NCI-H128 (cell line): ENCODE data around the gene RAMP2.
"Not testable (repeated sequence)": the region's sequence is repeated elsewhere in the genome, so short reads cannot be mapped to it uniquely, and the experiment has no call there.

Experiments used
- DNase-seq: peaks from one replicate; lab custom pipeline; 2025; ENCODE audit not compliant: unreplicated experiment; lab: John Stamatoyannopoulos, UW

The RAMP2 gene

DNA sequence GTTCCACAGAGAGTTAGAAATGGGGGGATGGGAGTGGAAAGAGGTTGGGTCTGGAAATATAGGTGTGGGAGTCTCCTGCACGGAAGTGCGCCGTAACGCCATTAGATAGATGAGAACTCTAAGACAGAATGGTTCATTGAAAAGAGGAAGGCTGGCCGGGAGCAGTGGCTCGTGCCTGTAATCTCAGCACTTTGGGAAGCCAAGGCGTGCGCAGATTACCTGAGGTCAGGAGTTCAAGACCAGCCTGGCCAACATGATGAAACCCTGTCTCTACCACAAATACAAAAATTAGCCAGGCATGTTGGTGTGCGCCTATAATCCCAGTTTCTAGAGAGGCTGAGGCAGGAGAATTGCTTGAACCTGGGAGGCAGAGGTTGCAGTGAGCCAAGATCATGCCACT, 7.0 kb downstream of the RAMP2 start:
- not testable (repeated sequence) for DNase-seq

DNA sequence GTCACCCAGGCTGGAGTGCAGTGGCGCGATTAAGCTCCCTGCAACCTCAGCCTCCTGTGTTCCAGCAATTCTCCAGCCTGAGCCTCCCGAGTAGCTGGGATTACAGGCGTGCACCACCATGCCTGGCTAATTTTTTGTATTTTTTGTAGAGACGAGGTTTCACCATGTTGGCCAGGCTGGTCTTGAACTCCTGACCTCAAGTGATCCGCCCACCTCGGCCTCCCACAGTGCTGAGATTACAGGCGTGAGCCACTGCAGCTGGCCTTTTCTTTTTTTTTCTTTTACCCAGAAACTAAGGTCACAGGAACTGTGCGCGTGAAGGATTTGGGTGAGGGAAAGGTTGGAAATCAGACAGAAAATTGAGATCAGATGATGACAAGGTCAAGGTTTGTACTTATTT, 8.9 kb downstream of the RAMP2 start:
- not testable (repeated sequence) for DNase-seq

DNA sequence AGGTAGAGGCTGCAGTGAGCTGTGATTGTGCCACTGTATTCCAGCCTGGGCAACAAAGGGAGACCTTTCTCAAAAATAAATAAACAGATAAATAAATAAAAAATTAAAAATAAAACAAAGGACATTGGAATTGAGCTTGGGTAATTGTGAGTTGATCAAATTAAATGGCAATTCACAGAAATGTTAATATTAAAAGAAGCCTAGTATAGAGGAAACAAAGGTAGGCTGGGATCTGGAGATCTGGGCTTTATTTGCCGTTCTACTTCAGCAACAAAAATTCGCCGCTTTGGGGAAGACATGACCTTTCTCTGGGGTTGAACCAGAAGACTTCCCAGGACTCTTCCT, 11.9 kb downstream of the RAMP2 start:
- DNase-seq: no peak

DNA sequence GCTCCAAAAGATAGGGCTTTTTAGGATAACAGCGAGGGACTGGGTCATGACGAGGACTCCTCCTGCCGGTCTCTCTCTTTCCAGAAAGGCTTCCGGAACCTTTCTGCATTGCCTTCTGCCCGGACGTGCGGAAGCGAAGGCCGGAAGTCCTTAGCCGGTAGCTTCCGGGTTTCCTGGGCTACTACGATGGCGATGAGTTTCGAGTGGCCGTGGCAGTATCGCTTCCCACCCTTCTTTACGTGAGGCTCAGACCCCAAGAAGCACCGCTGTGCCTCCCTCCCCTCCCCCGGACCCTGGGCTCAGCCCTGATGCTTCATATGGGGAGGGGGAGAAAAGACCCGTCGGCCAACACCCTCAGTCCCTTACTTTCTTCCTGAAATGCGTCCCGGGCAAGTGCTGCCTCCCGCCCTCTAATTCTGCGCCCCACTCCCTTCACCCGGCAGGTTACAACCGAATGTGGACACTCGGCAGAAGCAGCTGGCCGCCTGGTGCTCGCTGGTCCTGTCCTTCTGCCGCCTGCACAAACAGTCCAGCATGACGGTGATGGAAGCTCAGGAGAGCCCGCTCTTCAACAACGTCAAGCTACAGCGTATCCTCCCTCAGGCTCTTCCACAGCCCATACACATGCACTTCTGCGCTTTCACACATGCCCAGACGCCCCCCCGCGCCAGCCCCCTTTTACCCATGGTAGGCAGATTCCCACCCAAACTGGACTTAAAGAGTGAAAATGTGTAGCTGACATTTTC, 12.4 kb downstream of the RAMP2 start, which contains the start of gene VPS25:
Gene VPS25 (plus strand): TSS at position 160 of the 746 bp plus-strand sequence. CDS start 27 bp downstream, at position 187.
- peak; percentile 13 for DNase-seq

DNA sequence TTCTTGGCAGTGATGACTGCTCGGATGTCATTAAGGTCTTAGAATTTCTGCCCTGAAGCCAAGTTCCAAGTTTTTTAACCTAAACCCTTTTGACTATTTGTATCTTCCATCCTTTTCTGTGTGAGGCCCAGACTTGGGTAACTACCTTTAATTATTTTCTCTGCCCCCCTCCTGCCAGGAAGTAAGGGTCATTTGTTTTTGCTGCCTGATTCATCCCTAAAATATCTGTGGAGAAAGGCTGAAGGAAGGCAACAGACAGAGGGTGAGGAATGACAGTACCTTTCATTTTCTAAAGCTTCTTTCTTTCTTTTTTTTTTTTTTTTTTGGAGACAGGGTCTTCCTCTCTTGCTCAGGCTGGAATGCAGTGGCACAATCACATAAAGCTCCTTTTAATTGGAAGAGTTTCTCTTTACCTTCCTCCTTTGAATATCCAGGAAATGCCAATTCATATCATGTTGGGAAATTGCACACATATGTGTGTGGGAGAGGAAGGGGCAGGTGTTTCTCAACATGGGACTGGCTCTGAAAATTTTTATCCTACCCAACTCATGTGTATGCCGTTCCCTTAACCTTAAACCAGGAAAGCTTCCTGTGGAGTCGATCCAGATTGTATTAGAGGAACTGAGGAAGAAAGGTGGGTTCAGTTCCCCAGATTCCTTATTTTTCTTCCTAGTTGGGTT, 13.2 kb downstream of the RAMP2 start:
- no peak for DNase-seq

DNA sequence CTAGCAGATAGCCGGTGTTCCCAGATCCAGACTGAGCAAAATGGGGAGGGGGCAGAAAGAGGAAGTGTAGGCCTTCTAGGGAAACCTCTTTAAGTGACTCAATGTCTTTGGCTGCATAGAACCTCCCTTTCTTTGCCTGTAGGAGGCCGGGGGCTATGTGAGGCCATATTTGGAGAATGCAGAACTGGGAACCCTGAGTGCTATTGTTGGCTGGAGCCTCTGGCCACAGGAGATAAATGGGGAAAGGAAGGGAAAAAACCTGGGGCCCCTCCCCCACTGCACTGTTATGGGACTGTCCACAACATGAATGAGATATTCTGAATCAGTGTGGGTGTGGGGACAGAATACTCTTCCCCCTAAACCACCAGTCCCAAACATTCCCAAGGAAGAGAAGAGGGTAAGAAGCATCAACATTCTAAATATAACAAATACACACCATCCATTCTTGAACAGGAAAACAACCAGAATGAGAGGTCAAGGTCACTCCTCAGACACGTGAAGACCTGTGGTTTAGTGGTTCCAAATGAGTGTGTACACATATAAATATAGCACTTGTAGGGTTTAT, 14.6 kb downstream of the RAMP2 start:
- DNase-seq: no peak

DNA sequence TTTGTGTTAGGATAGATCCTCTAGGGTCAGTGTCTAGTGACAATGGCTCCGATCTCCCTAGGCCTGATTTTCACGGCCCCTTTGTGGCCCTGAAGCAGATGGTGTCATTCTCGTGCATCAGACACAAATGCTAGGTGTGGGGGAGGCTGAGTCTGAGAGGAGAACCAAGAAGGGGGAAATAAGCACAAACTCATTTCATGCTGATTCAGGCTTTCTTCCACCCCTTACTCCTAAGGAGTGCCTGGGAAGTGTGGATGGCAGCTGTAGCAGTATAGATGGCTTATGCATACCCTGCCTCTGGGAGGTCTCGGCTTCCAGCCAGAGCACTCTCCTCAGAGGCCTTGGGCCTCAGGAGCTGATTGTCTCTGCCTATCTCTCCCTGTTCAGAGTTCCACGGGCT, 17.5 kb downstream of the RAMP2 start:
- DNase-seq: no peak

DNA sequence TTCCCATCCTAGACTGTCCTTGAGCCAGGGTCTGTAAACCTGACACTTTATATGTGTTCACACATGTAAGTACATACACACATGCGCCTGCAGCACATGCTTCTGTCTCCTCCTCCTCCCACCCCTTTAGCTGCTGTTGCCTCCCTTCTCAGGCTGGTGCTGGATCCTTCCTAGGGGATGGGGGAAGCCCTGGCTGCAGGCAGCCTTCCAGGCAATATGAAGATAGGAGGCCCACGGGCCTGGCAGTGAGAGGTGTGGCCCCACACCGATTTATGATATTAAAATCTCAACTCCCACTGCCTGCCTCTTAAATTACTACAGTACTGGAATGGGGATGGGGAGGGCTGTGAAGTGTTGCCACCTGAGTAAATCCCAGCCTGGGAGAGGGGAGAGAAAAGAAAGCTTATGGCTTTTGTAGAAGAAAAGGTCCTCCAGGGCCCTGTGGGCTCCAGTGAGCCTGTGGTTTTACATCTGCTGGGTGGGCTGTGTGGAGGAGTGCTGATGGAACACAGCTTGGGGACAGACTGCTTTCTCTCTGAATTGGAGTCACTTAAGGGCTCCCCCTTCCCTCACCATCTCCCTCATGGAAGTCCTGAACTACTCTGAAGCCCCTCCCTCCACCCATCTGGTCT, 18.4 kb downstream of the RAMP2 start:
- DNase-seq: no peak

DNA sequence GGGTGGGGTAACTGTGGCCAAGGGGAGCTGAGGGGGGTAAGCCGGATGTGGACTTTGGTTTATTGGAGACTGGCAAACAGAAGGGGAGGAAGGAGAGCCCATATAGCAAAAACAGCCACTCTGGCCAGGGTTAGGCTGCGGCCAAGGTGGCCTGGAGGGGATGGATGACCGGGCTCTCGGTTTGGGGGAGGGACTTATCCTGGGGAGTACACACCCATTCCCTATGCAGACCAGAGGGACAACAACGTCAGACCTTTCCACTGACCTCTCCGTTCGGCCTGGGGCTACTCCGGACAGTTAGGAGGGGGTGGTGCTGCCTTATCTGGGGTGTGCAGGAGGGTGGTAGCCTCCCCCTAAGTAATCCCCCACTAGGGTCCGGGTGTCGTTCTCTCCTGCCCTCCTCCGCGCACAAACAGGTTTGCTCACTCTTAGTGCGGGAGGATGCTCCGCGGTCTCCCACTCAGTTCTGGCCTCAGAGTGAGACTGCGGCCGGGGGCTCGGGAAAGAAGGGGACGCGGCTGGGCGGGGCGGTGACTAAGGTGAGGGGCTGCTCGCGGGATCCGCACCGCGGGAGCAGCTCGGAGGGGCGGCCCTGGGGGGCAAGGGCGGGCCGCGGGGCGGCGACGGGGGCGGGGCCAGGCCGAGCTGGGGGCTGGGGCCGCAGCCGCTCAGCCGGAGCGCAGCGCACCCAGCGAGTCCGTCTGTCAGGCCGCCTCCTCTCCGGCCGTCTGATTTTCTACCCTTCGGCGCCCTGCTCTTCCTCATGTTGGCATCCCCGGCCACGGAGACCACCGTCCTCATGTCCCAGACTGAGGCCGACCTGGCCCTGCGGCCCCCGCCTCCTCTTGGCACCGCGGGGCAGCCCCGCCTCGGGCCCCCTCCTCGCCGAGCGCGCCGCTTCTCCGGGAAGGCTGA, 19.2 kb downstream of the RAMP2 start, which contains the start of gene WNK4:
Gene WNK4 (plus strand): TSS at position 675 of the 915 bp plus-strand sequence. CDS start 89 bp downstream, at position 764.
- DNase-seq: no peak

DNA sequence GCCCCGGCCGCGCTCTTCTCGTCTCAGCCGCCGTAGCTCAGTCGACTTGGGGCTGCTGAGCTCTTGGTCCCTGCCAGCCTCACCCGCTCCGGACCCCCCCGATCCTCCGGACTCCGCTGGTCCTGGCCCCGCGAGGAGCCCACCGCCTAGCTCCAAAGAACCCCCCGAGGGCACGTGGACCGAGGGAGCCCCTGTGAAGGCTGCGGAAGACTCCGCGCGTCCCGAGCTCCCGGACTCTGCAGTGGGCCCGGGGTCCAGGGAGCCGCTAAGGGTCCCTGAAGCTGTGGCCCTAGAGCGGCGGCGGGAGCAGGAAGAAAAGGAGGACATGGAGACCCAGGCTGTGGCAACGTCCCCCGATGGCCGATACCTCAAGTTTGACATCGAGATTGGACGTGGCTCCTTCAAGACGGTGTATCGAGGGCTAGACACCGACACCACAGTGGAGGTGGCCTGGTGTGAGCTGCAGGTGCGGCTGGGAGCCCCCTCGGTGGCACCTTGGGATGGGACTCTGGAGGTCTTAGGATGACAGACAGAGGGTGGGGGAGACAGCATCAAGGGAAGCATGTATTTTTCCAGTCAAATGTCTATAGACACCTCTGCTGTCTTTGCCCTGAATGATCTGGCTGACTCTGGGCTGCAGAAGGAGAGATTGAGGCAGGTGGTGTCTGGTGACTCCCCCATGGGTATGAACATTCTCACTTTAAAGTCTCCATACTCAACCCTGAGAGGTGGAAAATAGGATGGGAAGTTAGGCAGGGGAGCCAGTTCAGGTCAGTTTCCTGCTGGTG, 20.0 kb downstream of the RAMP2 start:
- no peak for DNase-seq

DNA sequence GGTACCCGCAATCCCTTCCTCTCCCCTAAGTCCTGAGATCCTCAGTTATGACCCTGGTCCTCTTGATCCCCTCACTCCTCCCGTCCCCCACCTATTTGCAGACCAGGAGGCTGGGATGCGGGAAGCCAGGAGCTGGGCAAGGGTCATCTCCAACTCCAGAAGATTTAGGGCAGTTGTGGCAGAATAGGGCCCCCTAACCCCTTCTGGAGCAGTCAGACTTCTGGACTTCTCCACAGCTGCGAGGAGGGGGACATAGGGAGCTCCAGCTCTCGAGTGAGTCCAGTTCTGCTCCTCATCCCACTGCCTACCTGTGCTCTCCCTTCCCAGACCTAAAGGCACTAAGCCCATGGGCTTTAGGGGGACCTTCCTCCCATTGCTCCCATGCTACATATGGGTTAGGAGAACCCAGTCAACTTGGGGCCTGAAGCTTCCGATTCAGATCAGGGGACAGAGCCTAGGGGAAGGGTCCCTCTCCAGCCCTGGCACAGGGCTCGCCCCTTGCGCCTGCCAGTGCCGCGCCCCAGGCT, 20.7 kb downstream of the RAMP2 start:
- no peak for DNase-seq

DNA sequence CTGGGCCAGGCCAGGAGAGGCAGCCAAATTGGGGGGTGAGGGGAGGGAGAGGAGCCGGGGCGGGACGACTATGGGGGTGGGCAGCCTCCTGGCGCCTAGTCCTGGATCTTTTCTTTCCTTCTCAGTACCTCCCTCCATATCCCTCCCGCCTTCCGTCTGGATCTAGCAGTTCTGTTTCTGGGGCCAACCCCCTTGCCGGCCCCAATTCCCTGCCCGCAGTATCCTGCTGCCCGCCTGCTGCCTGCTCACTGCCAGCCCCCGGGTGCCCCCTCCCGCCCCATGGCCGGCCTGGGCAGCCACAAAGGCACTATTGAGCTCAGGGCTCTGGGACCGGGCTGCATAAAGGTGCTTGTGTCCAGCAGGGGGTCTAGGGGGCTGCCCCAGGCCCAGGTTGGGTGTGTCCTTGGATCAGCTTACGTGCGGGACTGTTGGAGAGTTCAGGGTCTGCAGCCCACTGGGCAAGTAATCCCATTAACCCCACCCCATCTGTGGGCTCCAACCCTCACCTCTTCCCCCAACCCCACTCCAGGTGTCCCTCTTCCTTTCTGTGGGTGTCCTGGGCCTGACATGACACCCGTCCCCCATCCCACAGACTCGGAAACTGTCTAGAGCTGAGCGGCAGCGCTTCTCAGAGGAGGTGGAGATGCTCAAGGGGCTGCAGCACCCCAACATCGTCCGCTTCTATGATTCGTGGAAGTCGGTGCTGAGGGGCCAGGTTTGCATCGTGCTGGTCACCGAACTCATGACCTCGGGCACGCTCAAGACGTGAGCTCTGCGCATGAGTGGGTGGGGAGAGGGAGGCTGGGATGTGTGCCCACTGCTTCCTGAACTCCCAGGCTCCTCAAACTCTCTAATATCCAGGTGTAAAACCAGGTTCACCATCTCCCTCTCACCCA, 21.4 kb downstream of the RAMP2 start:
- no peak for DNase-seq

DNA sequence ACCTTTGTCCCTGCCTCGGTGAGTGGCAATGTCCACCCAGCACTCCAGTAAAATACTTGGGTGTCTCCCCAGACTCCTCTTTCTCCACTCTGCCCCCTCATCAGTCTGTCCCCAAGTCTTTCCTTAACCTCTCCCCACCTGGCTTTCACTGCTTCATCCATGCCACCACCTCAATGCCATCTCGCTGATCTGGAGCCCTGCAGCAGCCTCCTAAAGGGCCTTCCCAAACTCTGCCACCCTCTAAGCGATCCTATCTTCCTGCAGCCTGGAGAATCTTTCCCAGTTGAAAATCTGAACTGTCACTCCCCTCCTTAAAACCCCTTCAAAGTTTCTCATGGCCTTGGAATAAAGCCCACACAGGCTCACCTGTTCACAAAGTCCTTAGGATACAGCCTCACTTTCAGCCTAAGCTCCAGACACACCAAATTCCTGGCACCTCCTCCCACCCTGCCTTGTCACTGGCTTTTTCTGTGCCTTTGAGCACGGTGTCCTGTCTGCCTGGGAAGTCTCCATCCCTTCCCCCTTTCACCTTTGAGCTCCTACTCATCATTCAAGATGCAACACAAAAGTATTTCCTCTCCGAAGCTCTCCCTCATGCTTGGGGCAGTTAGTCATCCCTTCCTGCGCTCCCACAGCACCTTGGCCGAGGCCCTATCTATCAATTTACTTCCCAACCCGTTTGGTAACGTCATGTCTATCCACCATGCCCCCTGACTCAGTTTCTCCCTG, 22.2 kb downstream of the RAMP2 start:
- no peak for DNase-seq

DNA sequence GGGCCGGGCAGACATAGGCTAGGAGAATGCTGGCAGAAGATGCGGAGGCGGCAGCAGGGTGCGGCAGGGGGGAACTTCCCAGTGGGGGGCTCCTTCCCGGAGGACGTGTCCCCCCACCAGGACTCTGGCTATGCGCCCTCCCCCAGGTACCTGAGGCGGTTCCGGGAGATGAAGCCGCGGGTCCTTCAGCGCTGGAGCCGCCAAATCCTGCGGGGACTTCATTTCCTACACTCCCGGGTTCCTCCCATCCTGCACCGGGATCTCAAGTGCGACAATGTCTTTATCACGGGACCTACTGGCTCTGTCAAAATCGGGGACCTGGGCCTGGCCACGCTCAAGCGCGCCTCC, 22.7 kb downstream of the RAMP2 start:
- no peak for DNase-seq

DNA sequence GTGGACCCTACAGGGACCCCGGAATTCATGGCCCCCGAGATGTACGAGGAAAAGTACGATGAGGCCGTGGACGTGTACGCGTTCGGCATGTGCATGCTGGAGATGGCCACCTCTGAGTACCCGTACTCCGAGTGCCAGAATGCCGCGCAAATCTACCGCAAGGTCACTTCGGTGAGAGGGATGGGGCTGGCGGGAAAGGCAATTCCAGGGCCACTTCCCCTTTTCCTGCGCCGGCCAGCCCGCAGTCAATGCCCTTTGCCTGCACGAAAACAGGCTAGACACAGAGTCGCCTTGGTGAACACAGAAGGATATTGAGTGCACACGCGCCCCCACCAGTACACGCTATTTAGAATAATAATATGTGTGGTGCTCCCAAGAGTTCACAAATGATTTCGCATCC, 23.4 kb downstream of the RAMP2 start:
- DNase-seq: no peak

DNA sequence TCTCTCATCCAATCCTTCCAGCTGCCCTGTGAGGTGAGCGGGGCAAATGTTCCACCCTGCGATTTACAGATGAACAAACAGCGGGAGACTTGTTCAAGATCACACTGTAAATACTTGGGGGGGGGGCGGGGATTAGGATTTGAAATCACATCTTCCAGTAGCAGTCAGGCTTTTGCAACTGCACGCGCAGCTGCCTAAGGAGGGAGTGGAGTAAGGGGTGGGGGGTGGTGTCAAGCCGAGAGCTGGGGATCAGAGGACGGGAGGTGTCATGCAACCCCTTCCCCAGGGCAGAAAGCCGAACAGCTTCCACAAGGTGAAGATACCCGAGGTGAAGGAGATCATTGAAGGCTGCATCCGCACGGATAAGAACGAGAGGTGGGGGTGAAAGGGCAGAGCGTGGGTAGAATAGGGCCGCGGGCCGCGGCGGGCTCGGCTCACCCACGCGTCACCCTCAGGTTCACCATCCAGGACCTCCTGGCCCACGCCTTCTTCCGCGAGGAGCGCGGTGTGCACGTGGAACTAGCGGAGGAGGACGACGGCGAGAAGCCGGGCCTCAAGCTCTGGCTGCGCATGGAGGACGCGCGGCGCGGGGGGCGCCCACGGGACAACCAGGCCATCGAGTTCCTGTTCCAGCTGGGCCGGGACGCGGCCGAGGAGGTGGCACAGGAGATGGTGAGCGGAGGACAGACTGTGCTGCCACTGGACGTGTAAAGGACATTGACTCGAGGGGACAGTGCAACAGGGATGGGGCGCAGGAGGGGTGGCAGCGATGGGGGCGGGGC, 24.0 kb downstream of the RAMP2 start:
- no peak for DNase-seq

DNA sequence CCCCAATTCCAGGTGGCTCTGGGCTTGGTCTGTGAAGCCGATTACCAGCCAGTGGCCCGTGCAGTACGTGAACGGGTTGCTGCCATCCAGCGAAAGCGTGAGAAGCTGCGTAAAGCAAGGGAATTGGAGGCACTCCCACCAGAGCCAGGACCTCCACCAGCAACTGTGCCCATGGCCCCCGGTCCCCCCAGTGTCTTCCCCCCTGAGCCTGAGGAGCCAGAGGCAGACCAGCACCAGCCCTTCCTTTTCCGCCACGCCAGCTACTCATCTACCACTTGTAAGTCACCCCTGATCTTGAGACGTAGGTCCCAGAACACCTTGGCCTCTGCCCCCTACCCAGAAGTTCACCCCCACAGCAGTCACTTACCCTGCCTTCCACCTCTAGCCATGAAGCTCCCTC, 26.2 kb downstream of the RAMP2 start:
- DNase-seq: no peak
